ENCODE results near the gene SOX15. TPM values are rescaled to one million over a fixed set of nuclear protein-coding genes. Genes with fewer than 3 reads are reported as not detected.

The SOX15 gene
- total and polyA plus RNA-seq, 8 donors, result 0.18 to 1.0 (median 0.35) TPM; not detected in 3

DNA sequence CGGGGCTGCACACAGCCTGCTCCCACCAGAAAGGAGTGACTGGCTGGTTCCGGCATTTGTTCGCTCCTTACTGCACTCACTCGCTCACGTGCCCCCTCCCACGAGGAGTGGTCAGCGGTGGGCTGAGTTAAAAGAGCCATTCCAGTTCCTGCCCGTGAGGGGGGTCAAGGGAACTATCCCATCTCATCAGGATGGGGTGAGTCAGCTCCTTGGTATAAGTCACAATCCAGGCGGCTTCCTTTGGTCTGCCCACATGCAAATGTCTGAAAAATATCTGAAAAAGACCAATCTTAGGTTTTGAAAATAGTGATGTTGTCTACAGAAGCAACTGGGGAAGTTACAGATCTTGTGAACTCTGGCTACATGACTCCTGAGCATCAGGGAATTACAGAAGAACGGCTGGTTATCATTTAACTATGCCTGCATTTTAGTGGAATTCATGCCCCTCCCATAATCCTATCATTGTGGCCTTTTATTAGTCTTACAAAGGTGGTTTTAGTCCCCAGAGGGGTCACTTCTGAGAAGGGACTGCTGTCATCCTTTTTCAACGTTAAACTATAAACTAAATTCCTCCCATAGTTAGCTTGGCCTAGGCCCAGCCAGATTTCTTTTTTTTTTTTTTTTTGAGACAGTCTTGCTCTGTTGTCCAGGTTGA is 50.9 kb downstream of the SOX15 start:
- Histone ChIP-seq H3K9me3 (no peaks in the 10 kb centered on the region), H3K36me3 (no peaks in the 10 kb centered on the region), H3K27me3 (no peaks in the 10 kb centered on the region), H3K4me1 (no peaks in the 10 kb centered on the region), H3K27ac (no peak overlapping the region), H3K4me3 (no peak overlapping the region)
- TF ChIP-seq, protein P1, sequence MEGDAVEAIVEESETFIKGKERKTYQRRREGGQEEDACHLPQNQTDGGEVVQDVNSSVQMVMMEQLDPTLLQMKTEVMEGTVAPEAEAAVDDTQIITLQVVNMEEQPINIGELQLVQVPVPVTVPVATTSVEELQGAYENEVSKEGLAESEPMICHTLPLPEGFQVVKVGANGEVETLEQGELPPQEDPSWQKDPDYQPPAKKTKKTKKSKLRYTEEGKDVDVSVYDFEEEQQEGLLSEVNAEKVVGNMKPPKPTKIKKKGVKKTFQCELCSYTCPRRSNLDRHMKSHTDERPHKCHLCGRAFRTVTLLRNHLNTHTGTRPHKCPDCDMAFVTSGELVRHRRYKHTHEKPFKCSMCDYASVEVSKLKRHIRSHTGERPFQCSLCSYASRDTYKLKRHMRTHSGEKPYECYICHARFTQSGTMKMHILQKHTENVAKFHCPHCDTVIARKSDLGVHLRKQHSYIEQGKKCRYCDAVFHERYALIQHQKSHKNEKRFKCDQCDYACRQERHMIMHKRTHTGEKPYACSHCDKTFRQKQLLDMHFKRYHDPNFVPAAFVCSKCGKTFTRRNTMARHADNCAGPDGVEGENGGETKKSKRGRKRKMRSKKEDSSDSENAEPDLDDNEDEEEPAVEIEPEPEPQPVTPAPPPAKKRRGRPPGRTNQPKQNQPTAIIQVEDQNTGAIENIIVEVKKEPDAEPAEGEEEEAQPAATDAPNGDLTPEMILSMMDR (IDR thresholded peaks at IDR 0.05), result no peak
- ATAC-seq, result no peak
- intact Hi-C loops (cut with DNase I), result no loop called here
- no peak for FAIRE-seq
- no peak for DNase-seq
- WGBS, 2 donors, result 67% methylated on average over 11 of the region's 11 CpGs

Other genes with a start within 250 kb of the SOX15 start
- gene KCTD11, start 237.9 kb downstream of the SOX15 start, total RNA-seq, result 1 to 10 TPM; 3.4 to 6.6 (median 4.3) TPM
- 1 to 10 TPM; 7.2 TPM for gene KCTD11, start 237.9 kb downstream of the SOX15 start, polyA plus RNA-seq
- gene TMEM95, start 234.9 kb downstream of the SOX15 start, total RNA-seq, result not detected
- gene TMEM95, start 234.9 kb downstream of the SOX15 start, polyA plus RNA-seq, result not detected
- gene TNK1, start 209.0 kb downstream of the SOX15 start, total RNA-seq, result 1 to 10 TPM; 4.9 to 9.0 (median 5.7) TPM
- gene TNK1, start 209.0 kb downstream of the SOX15 start, polyA plus RNA-seq, result 10 to 100 TPM; 10.8 to 13.8 TPM
- gene PLSCR3, start 195.6 kb downstream of the SOX15 start, total RNA-seq, result 10 to 100 TPM in 2 of 6 donors, 1 to 10 TPM in 4; 6.5 to 15.6 (median 9.0) TPM
- 10 to 100 TPM; 14.0 to 20.1 TPM for gene PLSCR3, start 195.6 kb downstream of the SOX15 start, polyA plus RNA-seq
- gene TMEM256, start 186.0 kb downstream of the SOX15 start, total RNA-seq, result 10 to 100 TPM; 32.8 to 53.5 (median 43.1) TPM
- gene TMEM256, start 186.0 kb downstream of the SOX15 start, polyA plus RNA-seq, result 100 to 1,000 TPM in 1 of 2 donors, 10 to 100 TPM in 1; 88.3 to 119 TPM
- gene NLGN2, start 182.2 kb downstream of the SOX15 start, total RNA-seq, result 1 to 10 TPM; 2.9 to 8.4 (median 4.5) TPM
- 10 to 100 TPM in 1 of 2 donors, 1 to 10 TPM in 1; 7.4 to 13.7 TPM for gene NLGN2, start 182.2 kb downstream of the SOX15 start, polyA plus RNA-seq
- gene SPEM1, start 169.8 kb downstream of the SOX15 start, total RNA-seq, result not detected
- gene SPEM1, start 169.8 kb downstream of the SOX15 start, polyA plus RNA-seq, result not detected
- not detected for gene SPEM2, start 164.5 kb downstream of the SOX15 start, total RNA-seq
- not detected for gene SPEM2, start 164.5 kb downstream of the SOX15 start, polyA plus RNA-seq
- gene SPEM3, start 161.2 kb downstream of the SOX15 start, total RNA-seq, result not detected
- not detected for gene SPEM3, start 161.2 kb downstream of the SOX15 start, polyA plus RNA-seq
- 1 to 10 TPM; 2.4 to 7.8 (median 3.6) TPM for gene TMEM102, start 154.7 kb downstream of the SOX15 start, total RNA-seq
- gene TMEM102, start 154.7 kb downstream of the SOX15 start, polyA plus RNA-seq, result 1 to 10 TPM; 2.2 to 2.9 TPM
- 1 to 10 TPM in 1 of 6 donors, under 1 TPM in 5; 0.09 to 1.1 (median 0.31) TPM for gene FGF11, start 150.6 kb downstream of the SOX15 start, total RNA-seq
- gene FGF11, start 150.6 kb downstream of the SOX15 start, polyA plus RNA-seq, result under 1 TPM; 0.61 to 0.65 TPM
- gene CHRNB1, start 145.0 kb downstream of the SOX15 start, total RNA-seq, result 10 to 100 TPM in 2 of 6 donors, 1 to 10 TPM in 4; 7.5 to 15.0 (median 8.7) TPM
- gene CHRNB1, start 145.0 kb downstream of the SOX15 start, polyA plus RNA-seq, result 10 to 100 TPM in 1 of 2 donors, 1 to 10 TPM in 1; 9.7 to 11.1 TPM
- 10 to 100 TPM; 20.3 to 30.2 (median 22.2) TPM for gene ZBTB4, start 110.5 kb downstream of the SOX15 start, total RNA-seq
- gene ZBTB4, start 110.5 kb downstream of the SOX15 start, polyA plus RNA-seq, result 10 to 100 TPM; 17.3 to 19.2 TPM
- gene SLC35G6, start 108.6 kb downstream of the SOX15 start, total RNA-seq, result not detected
- gene SLC35G6, start 108.6 kb downstream of the SOX15 start, polyA plus RNA-seq, result under 1 TPM in 1 of 2 donors, not detected in 1; 0.08 TPM
- 10 to 100 TPM; 45.7 to 62.6 (median 53.8) TPM for gene POLR2A, start 105.7 kb downstream of the SOX15 start, total RNA-seq
- 10 to 100 TPM; 24.5 to 83.6 TPM for gene POLR2A, start 105.7 kb downstream of the SOX15 start, polyA plus RNA-seq
- gene TNFSF12, start 41.0 kb downstream of the SOX15 start, total RNA-seq, result 10 to 100 TPM; 11.0 to 21.2 (median 12.7) TPM
- gene TNFSF12, start 41.0 kb downstream of the SOX15 start, polyA plus RNA-seq, result 10 to 100 TPM; 24.2 to 27.7 TPM
- gene TNFSF13, start 31.3 kb downstream of the SOX15 start, total RNA-seq, result 10 to 100 TPM; 10.5 to 31.2 (median 15.4) TPM
- 10 to 100 TPM; 16.9 to 17.8 TPM for gene TNFSF13, start 31.3 kb downstream of the SOX15 start, polyA plus RNA-seq
- 10 to 100 TPM; 14.7 to 24.1 (median 15.7) TPM for gene SENP3, start 28.2 kb downstream of the SOX15 start, total RNA-seq
- 10 to 100 TPM; 25.5 to 33.1 TPM for gene SENP3, start 28.2 kb downstream of the SOX15 start, polyA plus RNA-seq
- gene CD68, start 10.5 kb downstream of the SOX15 start, total RNA-seq, result 10 to 100 TPM in 3 of 6 donors, 1 to 10 TPM in 3; 3.7 to 60.0 (median 11.1) TPM
- 1 to 10 TPM; 1.8 to 9.7 TPM for gene CD68, start 10.5 kb downstream of the SOX15 start, polyA plus RNA-seq
- gene MPDU1, start 6.2 kb downstream of the SOX15 start, total RNA-seq, result 10 to 100 TPM; 12.3 to 27.1 (median 18.3) TPM
- gene MPDU1, start 6.2 kb downstream of the SOX15 start, polyA plus RNA-seq, result 10 to 100 TPM; 46.3 to 48.2 TPM
- gene FXR2, start 24.8 kb upstream of the SOX15 start, total RNA-seq, result 10 to 100 TPM in 4 of 6 donors, 1 to 10 TPM in 2; 7.8 to 16.6 (median 12.3) TPM
- 10 to 100 TPM; 19.8 to 25.6 TPM for gene FXR2, start 24.8 kb upstream of the SOX15 start, polyA plus RNA-seq
- 10 to 100 TPM; 43.8 to 82.8 (median 66.6) TPM for gene SAT2, start 37.7 kb upstream of the SOX15 start, total RNA-seq
- 100 to 1,000 TPM; 250 to 348 TPM for gene SAT2, start 37.7 kb upstream of the SOX15 start, polyA plus RNA-seq
- gene SHBG, start 40.0 kb upstream of the SOX15 start, total RNA-seq, result under 1 TPM in 3 of 6 donors, not detected in 3; 0.16 to 0.72 (median 0.17) TPM
- gene SHBG, start 40.0 kb upstream of the SOX15 start, polyA plus RNA-seq, result under 1 TPM; 0.23 to 0.82 TPM
- 1 to 10 TPM in 5 of 6 donors, under 1 TPM in 1; 0.79 to 1.9 (median 1.2) TPM for gene ATP1B2, start 60.8 kb upstream of the SOX15 start, total RNA-seq
- gene ATP1B2, start 60.8 kb upstream of the SOX15 start, polyA plus RNA-seq, result 1 to 10 TPM; 1.3 to 6.7 TPM
- gene TP53, start 97.4 kb upstream of the SOX15 start, total RNA-seq, result 10 to 100 TPM; 14.6 to 35.9 (median 28.5) TPM
- gene TP53, start 97.4 kb upstream of the SOX15 start, polyA plus RNA-seq, result 10 to 100 TPM in 1 of 2 donors, 1 to 10 TPM in 1; 8.3 to 10.8 TPM
- 1 to 10 TPM; 2.0 to 5.0 (median 3.8) TPM for gene WRAP53, start 98.4 kb upstream of the SOX15 start, total RNA-seq
- gene WRAP53, start 98.4 kb upstream of the SOX15 start, polyA plus RNA-seq, result 10 to 100 TPM in 1 of 2 donors, 1 to 10 TPM in 1; 9.1 to 13.5 TPM
- 1 to 10 TPM in 3 of 6 donors, under 1 TPM in 3; 0.37 to 1.3 (median 0.85) TPM for gene EFNB3, start 115.1 kb upstream of the SOX15 start, total RNA-seq
- gene EFNB3, start 115.1 kb upstream of the SOX15 start, polyA plus RNA-seq, result 1 to 10 TPM in 1 of 2 donors, under 1 TPM in 1; 0.84 to 5.4 TPM
- gene DNAH2, start 127.7 kb upstream of the SOX15 start, total RNA-seq, result under 1 TPM; 0.09 to 0.52 (median 0.19) TPM
- under 1 TPM; 0.38 TPM for gene DNAH2, start 127.7 kb upstream of the SOX15 start, polyA plus RNA-seq
- 10 to 100 TPM; 14.9 to 23.7 (median 17.3) TPM for gene KDM6B, start 244.1 kb upstream of the SOX15 start, total RNA-seq
- 10 to 100 TPM in 1 of 2 donors, 1 to 10 TPM in 1; 8.9 to 15.3 TPM for gene KDM6B, start 244.1 kb upstream of the SOX15 start, polyA plus RNA-seq

Data from pancreas (tissue), 10 donors.